Measurements from ENCODE around the gene CNDP1. TPM values are rescaled to one million over a fixed set of nuclear protein-coding genes. Genes with fewer than 3 reads are reported as not detected.

Gene CNDP1
- polyA plus RNA-seq, 12 donors, result 0.04 to 0.70 (median 0.22) TPM; not detected in 2

DNA sequence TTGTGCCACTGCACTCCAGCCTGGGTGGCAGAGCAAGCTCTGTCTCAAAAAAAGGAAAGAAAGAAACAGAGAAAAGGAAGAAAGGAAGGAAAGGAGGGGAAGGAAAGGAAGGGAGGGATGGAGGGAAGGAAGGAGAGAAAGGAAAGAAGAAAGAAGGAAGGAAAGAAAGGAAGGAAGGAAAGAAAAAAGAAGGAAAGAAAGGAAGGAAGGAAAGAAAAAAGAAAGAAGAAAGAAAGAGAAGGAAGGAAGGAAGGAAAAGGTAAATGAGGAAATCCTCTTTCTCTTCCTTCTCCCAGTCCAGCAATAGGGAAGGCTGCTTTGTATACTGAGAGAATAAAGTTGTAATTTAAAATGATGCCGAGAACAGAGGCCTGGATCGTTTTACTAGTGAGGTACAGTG lies 40.6 kb downstream of the CNDP1 start:
- no peak for DNase-seq

DNA sequence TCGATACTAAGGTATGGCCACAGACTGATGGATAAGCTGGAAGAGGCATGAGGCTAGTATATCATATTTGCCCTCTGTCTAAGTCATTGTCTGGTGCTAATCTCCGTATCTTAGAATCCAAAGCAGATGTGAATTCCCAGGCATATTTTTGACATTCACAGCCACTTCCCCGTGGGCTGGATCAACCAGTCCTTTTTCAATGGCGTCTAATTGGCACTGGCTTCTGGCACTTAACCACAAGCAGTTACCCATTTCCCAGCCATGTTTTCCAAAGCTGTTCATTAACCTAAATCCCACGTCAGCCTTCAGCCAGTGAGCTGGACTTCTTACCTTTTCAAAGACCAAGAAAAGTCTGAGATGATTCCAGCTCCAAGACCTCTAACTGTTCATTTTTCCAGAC lies 42.7 kb downstream of the CNDP1 start:
- no peak for DNase-seq

DNA sequence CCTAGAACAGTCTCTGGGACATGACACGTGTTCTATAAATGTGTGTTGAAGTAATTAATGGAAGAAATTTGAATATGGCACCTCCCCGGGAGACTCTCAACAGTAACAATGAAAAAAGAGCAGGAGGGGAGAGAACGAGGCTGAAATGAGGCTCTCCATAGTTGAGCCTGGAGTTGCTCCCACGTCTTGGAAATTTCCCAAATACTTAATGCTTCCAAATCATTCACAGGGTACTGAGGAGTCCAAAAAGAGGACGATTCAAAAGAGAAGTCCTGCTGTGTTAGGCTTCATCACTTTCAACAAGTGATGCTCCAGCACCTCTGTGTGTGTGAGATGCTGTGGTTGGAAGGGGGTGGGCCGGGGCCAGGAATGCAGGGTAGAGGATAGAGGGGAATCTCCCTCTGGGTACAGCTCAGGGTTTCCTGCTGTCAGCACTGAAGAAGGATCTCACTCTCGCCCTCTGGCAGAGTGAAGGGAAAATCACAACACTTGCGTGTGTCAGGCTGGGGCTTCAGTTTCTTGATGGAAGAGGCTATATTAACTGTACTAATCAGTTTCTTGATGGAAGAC lies 45.3 kb downstream of the CNDP1 start:
- DNase-seq, result peak; percentile 31

DNA sequence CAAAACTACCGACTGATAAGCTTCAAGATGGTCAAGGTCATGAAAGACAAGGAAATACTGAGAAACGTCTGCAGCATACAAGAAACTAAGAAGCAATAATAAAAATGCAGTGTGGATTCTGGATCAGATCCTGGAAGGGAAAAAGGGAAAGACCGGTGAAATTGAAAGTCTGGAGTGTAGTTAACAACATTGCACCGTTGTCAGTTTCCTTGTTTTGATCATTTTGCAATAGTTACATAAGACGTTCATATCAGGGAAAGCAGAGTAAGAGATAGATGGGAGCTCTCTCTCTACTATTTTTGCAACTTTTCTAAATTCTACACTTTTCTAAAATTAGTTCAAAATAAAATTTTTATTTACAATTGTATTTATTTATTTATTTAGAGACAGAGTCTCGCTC lies 48.3 kb downstream of the CNDP1 start:
- no peak for DNase-seq

DNA sequence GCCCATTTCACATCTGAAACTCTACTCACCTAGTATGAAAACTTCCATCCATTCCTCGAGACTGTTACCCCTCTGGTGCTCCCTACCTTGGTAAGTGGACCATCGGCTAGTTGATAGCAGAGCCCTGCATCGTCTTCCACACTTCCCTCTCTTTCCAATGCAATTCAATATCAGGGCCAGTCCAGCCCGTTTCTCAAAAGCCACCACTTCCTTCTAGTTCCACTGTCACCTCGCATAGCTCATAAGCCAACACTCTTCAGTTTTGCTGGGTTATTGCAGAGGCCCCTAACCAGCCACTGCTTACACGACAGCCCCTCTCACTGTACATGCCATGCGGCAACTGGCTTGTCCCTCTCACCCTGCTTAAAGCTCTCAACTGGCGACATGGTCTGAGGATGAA lies 53.1 kb downstream of the CNDP1 start:
- DNase-seq, result no peak

DNA sequence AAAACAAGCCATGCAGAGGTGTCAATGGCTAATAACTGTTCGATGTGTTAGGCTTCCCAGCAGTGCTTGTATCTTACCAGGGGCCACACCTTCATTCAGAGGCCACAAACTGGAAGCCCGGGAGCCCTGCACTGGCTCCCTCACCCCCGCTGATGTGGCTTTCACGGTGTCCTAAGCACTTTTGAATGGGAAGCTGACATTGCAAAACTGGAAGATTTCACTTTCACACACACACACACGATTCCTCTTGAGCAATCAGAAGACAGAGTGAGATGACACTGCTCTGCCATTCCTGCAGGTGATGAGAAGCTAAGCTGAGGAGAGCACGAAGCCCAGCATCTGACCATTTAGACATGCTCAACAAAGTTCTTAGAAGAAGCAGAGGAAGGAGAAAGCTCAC lies 54.7 kb downstream of the CNDP1 start:
- DNase-seq, result no peak

DNA sequence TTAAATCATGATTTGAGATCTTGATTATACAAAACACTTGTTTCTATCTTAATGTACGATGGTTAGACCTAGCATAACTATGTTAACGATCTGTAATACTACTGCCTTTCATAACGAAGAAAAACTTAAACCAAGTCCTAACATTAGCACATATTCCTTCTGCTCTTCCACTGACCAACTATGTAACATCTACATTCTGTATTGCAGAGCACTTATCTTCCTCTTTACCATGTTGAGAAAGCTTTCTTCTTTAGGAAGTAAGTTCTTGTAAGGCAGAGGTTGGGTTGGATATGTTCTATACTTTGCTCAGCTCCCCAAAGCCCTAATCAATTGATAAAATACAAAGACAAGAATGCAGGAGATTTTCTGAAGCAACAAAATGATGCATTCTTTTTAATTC lies 55.5 kb downstream of the CNDP1 start:
- no peak for DNase-seq

DNA sequence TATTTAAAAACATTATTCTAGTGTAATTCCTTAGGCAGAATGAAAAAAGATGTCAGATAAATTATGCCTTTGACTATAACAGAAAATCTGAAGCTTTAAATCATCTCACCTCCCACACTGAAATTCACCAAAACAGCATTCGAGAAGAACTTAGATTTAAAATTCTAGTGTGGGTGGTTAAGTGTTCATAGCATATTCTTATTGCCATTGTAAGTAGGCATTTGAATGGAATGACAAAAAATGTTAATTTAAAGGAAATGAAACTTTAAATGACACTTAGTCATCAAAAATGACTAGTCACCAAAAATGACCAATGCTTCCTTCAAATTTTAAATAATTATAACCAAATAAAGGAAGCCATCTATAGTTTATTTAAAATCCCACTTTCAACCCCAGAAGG lies 56.4 kb downstream of the CNDP1 start:
- DNase-seq, result no peak

DNA sequence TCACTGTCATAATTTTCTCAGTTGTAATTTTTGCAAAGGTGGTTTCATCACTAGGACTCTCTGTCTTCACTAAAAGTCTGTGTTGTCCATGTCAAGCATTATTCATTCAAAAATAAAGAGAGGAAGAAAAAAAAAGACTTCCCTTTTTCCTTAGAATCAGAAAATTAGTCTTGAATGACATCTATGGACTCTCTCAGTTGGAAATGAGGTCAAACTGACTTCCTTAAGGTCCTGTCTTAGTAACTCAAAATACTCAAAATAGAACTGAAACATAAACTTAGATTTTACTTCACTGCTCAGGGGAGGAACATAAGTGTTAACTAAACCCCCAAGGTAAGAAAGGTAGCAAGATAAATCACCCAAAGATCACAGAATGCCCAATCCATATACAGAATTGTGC lies 61.1 kb downstream of the CNDP1 start:
- DNase-seq, result no peak

DNA sequence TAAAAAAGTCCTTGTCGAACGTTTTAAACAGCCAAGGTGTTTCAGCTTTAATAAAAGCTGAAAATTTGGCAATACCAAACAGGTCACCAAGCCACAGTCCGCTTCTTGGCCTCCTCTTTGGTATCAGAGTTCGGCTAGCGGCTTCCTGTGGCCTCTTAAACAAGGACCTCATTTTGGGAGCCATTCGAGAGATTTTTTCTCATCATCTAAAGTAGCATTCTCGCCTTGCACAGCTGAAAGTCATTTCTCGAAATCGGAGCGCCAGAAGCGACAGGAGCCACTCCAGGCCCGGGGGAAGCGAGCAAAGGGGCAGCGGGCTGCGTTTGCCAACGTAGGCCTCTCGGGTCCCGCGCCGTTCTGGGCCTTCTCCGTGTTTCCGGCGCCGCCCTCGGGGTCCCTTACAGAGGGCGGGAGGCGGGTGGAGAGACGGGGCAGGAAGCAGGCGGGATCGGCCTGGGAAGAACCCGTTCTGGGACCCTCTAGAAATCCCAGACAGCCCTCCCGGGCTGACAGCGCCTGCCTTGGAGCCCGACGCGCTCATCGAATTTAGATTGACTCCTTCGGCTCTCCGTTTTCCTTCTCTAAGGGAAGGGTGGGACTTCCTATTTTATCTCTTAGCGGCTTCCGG lies 62.8 kb downstream of the CNDP1 start:
- DNase-seq, result peak; percentile 86

DNA sequence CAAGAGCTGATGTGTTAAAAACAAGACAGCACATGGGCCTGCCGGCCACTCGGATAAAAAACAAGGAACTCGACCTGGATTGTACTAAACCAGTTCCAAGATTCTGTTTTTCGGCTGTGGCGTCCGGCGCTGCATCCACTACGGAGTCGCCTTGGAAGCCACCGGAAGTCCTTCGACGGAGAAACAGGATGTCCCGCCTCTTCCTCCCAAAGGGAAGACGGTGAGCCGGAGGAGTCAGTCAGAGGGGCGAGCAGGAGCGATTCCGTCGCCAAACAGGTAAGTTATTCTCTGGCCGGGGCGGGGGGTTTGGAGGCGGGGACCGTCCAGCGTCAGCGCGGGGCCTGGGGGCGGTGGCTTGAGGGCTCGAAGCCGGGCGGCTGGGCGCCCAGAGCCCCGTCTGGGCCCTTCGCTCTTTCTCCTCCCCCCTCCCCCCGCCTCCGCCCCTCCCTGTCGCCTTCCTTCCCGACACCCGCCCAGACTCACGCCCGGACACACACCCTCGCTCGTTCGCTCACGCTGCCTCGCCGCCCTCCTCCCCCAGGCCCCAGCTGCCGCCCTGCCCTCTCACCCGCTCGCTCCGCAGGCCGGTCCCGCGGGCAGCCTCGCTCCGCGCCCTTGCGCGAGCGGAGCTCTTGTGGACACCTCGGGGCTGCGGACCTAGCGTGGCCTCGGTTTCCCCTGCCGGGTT lies 63.5 kb downstream of the CNDP1 start, which contains the start of gene ZNF407:
ZNF407 (plus strand) TSS at position 209 of the 688 bp plus-strand sequence. CDS start 33,150 bp downstream, outside the sequence.
- peak; percentile 95 for DNase-seq

DNA sequence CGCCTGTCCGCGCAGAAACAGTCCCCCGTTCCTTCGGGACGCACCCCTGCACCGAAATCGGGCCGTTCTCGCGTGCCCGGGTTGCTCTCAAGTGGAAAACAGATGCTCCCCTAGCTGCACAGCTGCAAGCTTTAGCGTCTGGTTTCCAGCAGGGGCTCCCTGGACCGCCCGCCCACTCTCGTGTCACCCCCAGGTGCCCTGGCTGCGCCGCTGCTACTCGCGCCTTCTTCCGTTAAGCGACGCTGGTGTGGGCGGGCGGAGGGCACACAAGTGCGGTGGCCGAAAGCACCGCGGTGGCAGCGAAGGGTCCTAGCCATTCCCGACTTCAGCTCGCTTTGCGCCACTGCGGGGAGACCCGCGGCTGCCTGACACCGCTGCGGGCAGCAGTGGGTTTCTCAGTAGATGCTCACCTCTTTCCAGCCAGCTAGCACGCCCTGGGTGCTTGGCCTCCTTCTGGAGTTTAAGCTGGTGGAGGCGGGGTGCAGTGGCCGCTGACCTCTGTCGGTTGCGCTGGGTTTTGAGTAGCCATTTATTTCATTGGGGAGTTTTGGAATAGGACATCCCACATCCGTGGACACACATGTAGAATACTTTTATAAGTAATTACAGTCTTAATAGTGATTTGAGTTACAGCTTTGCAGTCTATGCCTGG lies 64.2 kb downstream of the CNDP1 start:
- peak; percentile 69 for DNase-seq

DNA sequence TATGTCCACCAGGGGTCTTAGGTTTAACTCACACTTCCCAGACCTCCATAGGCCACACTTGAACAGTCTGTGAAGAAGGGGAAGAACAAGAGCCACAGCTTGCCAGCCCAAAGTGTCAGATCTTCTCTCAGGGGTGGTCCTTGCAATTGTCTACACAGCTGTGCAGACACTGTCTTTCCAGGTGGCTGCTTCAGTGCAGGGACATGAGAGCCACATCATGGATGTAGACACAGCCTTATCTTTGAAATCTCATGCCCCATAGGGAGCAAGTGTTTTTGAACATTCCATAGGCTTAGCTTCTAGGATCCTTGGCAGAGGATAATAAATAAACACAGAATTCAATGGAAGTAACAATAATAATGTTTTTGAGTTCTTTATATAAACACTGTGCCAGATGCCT lies 70.1 kb downstream of the CNDP1 start:
- no peak for DNase-seq

DNA sequence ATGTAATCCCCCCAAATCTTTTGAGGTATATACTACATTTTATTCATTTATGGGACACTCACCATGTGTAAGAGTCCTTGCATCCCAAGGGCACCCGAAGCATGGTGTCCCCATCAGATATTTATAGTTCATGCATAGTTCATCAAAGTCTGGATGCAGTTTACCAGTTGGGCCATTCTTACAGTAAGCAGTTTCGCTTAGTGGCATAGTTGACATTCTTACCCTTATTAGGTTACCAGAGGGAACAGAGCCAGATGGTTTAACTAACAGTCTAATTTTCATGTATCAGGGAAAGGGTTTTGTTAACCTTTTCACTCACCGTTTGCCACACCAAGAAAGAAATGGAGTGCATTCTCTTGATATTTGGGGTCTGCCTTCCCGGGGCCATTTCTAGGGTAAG lies 70.5 kb downstream of the CNDP1 start:
- no peak for DNase-seq

DNA sequence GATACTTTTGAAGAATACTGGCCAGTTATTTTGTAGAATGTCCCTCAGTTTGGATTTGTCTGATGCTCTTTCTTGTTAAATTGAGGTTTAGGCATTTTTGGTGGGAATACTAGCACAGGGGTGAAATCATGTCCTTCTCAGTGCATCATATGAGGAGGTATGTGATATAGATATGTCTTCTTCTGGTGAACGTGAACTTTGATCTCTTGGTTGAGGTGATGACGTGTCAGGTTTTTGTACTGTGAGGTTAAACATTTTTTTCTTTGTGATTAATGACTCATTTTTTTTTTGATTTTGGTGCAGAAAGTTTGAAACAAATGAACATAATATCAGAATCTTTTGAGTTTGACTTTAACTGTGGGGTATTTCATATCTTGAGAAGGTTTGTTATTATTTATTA lies 74.4 kb downstream of the CNDP1 start:
- no peak for DNase-seq

DNA sequence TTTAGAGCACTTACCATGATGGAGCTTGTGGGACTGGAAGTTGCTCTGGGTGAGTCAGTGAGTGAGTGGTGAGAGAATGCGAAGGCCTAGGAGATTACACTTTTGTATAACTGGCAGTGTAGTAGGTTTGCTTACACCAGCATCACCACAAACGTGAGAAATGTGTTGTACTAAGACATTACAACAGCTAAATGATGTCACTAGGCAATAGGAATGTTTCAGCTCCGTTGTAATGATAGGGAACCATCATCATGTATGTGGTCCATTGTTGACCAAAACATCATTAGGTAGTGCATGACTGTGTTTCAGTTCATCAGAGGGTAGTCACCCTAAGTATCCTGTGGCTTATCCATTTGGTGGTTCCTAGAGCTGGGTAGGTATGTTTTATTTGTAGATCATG lies 75.2 kb downstream of the CNDP1 start:
- no peak for DNase-seq

DNA sequence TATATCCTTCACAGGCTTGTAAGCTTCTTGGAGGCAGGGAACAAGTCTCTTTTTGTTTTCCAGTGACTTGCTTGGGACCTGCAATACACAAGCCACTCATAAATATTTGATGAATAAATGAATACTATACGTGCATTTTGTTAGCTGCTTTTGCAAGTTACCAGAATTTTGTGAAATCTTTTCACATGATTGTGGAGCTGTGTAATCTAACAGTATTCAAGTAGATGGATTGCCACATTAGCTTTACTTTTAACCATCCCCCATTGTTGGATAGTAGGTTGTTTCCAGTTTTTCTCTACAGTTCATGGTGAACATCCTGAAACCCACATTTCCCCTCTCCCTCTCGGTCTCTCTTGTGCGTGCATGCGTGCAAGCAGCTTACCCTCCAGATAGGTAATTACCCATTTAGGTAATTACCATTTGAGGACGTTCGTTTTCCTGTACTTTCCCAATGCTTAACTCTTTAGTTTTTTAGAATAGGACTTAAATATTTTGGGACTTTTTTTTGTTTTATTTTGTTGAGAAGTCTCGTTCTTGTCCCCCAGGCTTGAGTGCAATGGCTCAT lies 75.8 kb downstream of the CNDP1 start:
- no peak for DNase-seq

DNA sequence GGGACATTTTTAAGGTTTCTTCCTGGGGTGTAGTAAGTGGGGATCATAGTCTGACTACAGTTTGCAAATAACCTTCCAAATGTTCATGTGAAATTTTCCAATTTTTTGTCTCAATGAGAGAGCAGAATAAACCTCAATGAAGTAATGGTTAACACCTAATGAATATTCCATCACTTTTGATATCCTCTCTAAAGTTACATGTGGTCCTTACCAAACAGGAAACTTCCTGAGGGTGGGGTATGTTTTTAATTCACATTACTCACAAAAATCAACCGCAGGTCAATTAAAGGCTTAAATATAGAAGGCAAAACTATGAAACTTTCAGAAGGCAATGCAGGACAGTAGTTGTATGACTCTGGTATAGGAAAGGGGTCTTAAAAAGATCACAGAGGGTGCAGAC lies 76.6 kb downstream of the CNDP1 start:
- DNase-seq, result no peak

DNA sequence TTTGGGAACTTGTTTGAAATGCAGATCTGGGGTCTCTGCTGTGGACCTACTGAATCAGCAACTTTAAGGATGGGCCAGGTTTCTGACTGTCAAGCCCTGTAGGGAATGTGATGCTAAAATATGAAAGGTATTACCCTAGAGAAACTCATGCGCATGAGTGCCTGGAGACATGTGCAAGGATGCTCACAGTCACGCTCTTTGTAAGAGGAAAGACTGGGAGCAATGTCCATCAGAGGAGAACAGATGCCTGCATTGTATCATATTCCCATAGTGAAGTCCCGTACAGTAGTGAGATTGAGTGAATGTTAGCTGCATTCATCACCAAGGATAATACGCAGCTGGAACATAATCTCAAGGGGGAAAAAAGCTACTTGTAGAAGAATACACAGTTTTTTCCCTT lies 77.5 kb downstream of the CNDP1 start:
- no peak for DNase-seq

DNA sequence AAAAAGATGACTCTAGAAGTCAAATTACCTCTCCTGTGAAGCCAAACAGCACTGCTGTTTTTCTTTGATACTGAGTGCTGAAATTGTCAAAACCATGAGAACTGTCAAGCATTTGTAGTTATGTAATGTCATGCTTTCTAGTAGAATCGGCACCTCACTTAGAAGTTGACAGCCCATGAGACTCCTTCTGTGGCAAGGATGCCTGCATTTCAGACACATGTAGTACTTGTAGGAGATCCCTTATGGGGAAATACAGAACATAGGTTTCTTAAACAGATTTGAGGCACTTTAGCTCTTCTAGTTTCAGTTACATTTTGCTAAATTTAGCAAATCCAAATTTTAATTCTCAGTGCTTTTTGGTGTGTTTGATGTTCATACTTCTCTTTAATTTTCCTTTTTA lies 79.1 kb downstream of the CNDP1 start:
- no peak for DNase-seq

DNA sequence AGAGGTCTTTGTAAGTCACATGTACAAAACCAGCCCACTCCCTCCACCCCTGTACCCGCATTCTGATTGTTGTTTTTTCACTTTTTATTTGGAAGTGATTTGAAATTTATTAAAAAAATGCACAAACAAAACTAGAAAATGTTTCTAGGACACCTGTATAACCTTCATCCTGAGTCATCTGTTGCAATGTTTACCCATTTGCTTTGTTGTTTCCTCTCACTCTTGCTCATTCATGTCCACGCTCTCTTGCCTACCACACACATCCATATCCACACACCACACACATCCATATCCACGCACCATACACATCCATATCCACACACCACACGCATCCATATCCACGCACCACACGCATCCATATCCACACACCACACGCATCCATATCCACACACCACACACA lies 82.2 kb downstream of the CNDP1 start:
- DNase-seq, result no peak

DNA sequence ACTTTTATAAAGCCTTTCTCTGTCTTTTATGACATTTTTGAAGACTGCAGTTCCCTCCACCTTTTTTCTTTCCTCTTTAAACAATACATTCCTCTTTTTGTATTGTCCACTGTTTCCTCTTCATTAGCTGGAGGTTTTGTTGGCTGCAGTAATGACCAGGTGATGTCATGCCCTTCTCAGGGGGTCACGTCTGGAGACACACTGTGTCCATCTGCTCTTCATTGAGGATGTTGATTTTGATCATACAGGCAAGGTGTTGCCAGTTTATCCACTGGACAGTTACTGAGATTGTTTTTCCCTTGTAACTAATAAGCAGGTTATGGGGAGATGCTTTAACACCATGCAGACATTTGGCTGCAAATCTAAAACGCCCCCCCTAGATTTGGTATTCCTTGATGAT lies 83.2 kb downstream of the CNDP1 start:
- no peak for DNase-seq

DNA sequence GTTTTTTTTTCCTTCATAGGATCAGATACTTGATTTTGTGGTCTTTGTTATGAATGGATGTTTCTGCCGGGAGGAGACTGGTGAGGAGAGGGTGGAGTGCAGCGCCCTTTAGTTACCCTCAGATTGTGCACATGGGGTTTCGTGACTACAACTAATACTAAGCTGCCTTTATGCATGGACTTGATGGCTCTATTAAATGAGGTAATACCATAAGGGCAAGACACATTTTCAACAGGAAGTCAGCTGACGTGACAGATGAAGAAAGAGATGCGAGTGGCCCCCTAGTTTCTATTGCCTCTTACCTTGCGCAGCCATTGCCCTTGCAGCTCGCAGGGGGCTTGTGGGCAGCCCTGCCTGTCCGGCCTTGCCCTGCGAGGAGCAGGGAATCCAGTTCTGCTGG lies 87.8 kb downstream of the CNDP1 start:
- DNase-seq, result no peak
